ENCODE measurements around the gene PI4KA. TPM values are rescaled to one million over a fixed set of nuclear protein-coding genes. Genes with fewer than 3 reads are reported as not detected.

PI4KA gene
- total RNA-seq, 2 donors from 2014 or later = 74.2 to 115 TPM

GRCh38 chr22:20881869-20882815 lies 23.5 kb upstream of the PI4KA start:
- H3K36me3 ChIP-seq = peaks cover 0 to 5% of the 10 kb centered on the region in 2 donors
- no peak overlapping the region for H3K27ac ChIP-seq
- DNase-seq (ENCODE audit: low spot score) = no peak
- TF ChIP-seq POLR2A (IDR thresholded peaks at IDR 0.05) (no peak), POLR2AphosphoS5 (IDR thresholded peaks at IDR 0.05) (no peak), CTCF (IDR thresholded peaks at IDR 0.05) (no peak)
- no peak overlapping the region for H3K4me3 ChIP-seq
- intact Hi-C loops (cut with DNase I) = no loop called here
- peaks cover 2% of the 10 kb centered on the region for H3K4me1 ChIP-seq (replicated peaks)
- no peaks in the 10 kb centered on the region for H3K27me3 ChIP-seq (replicated peaks; ENCODE audit: insufficient read depth)
- 91% methylated on average over 9 of the region's 9 CpGs for WGBS
- H3K9me3 ChIP-seq = no peaks in the 10 kb centered on the region

GRCh38 chr22:20881231-20881630 lies 22.6 kb upstream of the PI4KA start:
- Histone ChIP-seq H3K9me3 (no peaks in the 10 kb centered on the region), H3K27ac (no peak overlapping the region), H3K36me3 (peaks cover 0 to 5% of the 10 kb centered on the region in 2 donors), H3K4me3 (no peak overlapping the region), H3K27me3 (replicated peaks; ENCODE audit: insufficient read depth) (no peaks in the 10 kb centered on the region), H3K4me1 (replicated peaks) (peaks cover 2% of the 10 kb centered on the region)
- 72% methylated on average over 5 of the region's 5 CpGs for WGBS
- intact Hi-C loops (cut with DNase I) = no loop called here
- no peak for DNase-seq (ENCODE audit: low spot score)
- TF ChIP-seq CTCF (IDR thresholded peaks at IDR 0.05) (no peak), POLR2AphosphoS5 (IDR thresholded peaks at IDR 0.05) (no peak)

- intact Hi-C loops (cut with DNase I) = no loop called here
- Histone ChIP-seq H3K4me1 (replicated peaks) (no peaks in the 10 kb centered on the region), H3K36me3 (no peaks in the 10 kb centered on the region), H3K27ac (no peak overlapping the region), H3K27me3 (replicated peaks; ENCODE audit: insufficient read depth) (no peaks in the 10 kb centered on the region), H3K4me3 (no peak overlapping the region), H3K9me3 (no peaks in the 10 kb centered on the region)
- WGBS = 82% methylated on average over 3 of the region's 3 CpGs
- TF ChIP-seq POLR2A (IDR thresholded peaks at IDR 0.05) (no peak), POLR2AphosphoS5 (IDR thresholded peaks at IDR 0.05) (no peak), CTCF (IDR thresholded peaks at IDR 0.05) (no peak)
- DNase-seq (ENCODE audit: low spot score) = no peak
These were observed 19.1 kb upstream of the PI4KA start for GRCh38 chr22:20877715-20878114.

GRCh38 chr22:20875296-20875695 lies 16.7 kb upstream of the PI4KA start:
- TF ChIP-seq POLR2AphosphoS5 (IDR thresholded peaks at IDR 0.05) (no peak), POLR2A (IDR thresholded peaks at IDR 0.05) (no peak), CTCF (IDR thresholded peaks at IDR 0.05) (no peak)
- 80% methylated on average over 1 of the region's 1 CpG for WGBS
- intact Hi-C loops (cut with DNase I) = no loop called here
- no peaks in the 10 kb centered on the region for H3K4me1 ChIP-seq (replicated peaks)
- no peak overlapping the region for H3K4me3 ChIP-seq
- no peak overlapping the region for H3K27ac ChIP-seq
- no peaks in the 10 kb centered on the region for H3K9me3 ChIP-seq
- H3K36me3 ChIP-seq = no peaks in the 10 kb centered on the region
- no peak for DNase-seq (ENCODE audit: low spot score)
- H3K27me3 ChIP-seq (replicated peaks; ENCODE audit: insufficient read depth) = no peaks in the 10 kb centered on the region

GRCh38 chr22:20873214-20873613 lies 14.6 kb upstream of the PI4KA start:
- Histone ChIP-seq H3K4me3 (no peak overlapping the region), H3K4me1 (replicated peaks) (no peaks in the 10 kb centered on the region), H3K27me3 (replicated peaks; ENCODE audit: insufficient read depth) (no peaks in the 10 kb centered on the region), H3K36me3 (no peaks in the 10 kb centered on the region), H3K27ac (no peak overlapping the region), H3K9me3 (no peaks in the 10 kb centered on the region)
- DNase-seq (ENCODE audit: low spot score) = no peak
- intact Hi-C loops (cut with DNase I) = no loop called here
- WGBS = 95% methylated on average over 3 of the region's 3 CpGs
- TF ChIP-seq POLR2AphosphoS5 (IDR thresholded peaks at IDR 0.05) (no peak), CTCF (IDR thresholded peaks at IDR 0.05) (no peak), POLR2A (IDR thresholded peaks at IDR 0.05) (no peak)

All from prostate gland (tissue), 2 donors.